ENCODE data around the gene BCAS3. TPM values are rescaled to one million over a fixed set of nuclear protein-coding genes. Genes with fewer than 3 reads are reported as not detected.

The BCAS3 gene
- total RNA-seq, 1 donor from 2014 or later: 14.5 TPM

DNA sequence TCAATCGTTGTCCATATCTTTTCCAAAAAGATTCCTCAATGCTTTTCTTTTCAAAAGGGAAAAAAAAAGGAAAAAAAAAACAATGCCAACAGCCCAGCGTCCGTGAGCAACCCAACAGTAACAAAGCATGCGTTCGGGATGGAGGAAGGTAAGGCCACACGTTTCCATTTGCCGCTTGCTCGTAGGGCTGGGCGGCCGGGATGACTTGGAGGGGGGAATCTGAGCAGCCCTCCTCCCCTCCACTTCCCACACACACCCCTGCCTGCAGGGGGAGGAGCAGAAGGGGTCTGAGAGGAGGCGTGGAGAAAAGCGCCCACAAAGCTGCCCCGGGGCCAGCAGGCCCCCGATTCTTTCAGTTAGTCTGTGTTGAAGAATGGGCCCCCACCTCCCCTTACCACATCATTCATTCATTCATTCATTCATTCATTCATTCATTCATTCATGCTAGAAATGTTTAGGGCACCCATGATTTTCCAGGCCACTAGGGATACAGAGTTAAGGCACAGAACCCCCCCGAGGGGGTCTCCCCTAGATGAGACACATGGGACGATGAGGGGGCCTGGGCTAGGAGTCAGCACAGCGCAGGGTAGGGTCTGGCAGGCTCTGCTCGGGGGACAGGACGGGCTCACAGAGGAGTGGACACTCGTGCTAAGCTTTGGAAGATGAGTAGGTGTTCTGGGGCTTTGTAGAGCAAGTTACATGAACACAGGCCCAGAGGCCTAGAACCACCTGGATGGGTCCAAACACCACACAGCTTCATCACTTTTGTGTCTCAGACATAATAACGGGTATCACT lies 711.1 kb downstream of the BCAS3 start:
- Histone ChIP-seq H3K27me3 (ENCODE audit: insufficient read depth, low read length) (no peaks in the 10 kb centered on the region), H3K27ac (ENCODE audit: low read depth, low read length) (no peak overlapping the region), H3K9ac (ENCODE audit: low read length) (no peak overlapping the region), H3K4me3 (ENCODE audit: insufficient read depth, low read depth, low read length) (no peak overlapping the region), H3K4me2 (ENCODE audit: low read length) (no peak overlapping the region), H3K36me3 (ENCODE audit: insufficient read depth, low read length) (no peaks in the 10 kb centered on the region), H2AFZ (ENCODE audit: low read depth, low read length) (no peak overlapping the region), H3K79me2 (ENCODE audit: insufficient read depth, low read length) (no peaks in the 10 kb centered on the region), H3K4me1 (ENCODE audit: insufficient read depth, low read length) (no peaks in the 10 kb centered on the region), H4K20me1 (ENCODE audit: insufficient read depth, low read length) (no peaks in the 10 kb centered on the region), H3K9me3 (ENCODE audit: insufficient read depth, low read depth, low read length) (no peaks in the 10 kb centered on the region)
- TF ChIP-seq, protein P1, sequence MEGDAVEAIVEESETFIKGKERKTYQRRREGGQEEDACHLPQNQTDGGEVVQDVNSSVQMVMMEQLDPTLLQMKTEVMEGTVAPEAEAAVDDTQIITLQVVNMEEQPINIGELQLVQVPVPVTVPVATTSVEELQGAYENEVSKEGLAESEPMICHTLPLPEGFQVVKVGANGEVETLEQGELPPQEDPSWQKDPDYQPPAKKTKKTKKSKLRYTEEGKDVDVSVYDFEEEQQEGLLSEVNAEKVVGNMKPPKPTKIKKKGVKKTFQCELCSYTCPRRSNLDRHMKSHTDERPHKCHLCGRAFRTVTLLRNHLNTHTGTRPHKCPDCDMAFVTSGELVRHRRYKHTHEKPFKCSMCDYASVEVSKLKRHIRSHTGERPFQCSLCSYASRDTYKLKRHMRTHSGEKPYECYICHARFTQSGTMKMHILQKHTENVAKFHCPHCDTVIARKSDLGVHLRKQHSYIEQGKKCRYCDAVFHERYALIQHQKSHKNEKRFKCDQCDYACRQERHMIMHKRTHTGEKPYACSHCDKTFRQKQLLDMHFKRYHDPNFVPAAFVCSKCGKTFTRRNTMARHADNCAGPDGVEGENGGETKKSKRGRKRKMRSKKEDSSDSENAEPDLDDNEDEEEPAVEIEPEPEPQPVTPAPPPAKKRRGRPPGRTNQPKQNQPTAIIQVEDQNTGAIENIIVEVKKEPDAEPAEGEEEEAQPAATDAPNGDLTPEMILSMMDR (IDR thresholded peaks at IDR 0.05; ENCODE audit: insufficient read depth, low read depth, low read length): no peak
- no peak for TF ChIP-seq EZH2 (IDR thresholded peaks at IDR 0.05; ENCODE audit: insufficient read depth, low read length)
- Mint-ChIP-seq H3K4me1 (ENCODE audit: low read depth, unreplicated experiment) (no peaks in the 10 kb centered on the region), H3K9me3 (ENCODE audit: unreplicated experiment) (peaks cover 7% of the 10 kb centered on the region), H3K27ac (ENCODE audit: unreplicated experiment) (peak overlapping the region; percentile 20), H3K36me3 (ENCODE audit: low read depth, unreplicated experiment) (peaks cover 3% of the 10 kb centered on the region), H3K4me3 (ENCODE audit: unreplicated experiment) (no peak overlapping the region), H3K27me3 (ENCODE audit: low read depth, unreplicated experiment) (peaks cover 54% of the 10 kb centered on the region)
- DNase-seq (ENCODE audit: low read depth): no peak
- FAIRE-seq: no peak

DNA sequence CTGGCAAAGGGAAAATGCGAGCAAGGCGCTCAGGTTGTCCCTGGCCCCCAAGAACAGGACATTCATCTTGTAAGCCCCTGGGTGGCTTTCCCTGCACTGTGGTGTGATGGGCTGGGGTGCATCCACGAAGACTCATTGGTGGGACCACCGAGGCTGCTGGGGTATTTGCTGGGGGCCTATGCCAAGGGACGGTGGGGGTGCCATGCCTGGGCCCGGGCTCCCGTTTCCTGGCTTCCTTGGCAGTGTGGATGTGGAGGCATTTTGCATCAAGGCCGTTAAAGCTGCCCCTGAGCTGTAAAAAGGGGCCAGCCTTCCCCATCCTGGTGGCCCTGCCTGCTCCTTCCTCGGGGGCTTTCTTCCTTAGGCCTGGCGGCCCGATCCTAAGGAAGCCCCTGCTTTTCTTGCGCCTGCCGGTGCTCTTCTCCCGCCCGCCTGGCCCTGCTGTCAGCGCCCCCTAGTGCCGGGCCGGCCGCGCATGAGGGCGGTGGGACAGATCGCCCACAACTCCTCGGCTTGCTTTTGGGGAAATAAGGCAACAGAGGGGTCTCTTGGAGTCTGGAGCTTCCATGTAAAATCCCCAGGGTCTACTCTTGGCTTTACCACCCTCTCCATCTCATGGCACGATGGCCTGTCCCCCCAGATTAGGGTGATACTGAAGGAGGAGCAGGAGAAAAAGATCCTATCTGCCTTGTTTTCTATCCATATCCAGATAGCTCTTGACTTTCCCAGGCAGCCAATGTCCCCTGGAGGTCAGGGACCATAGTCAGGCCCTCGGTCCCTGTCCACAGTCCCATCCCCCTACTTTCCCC lies 712.2 kb downstream of the BCAS3 start:
- peaks cover 4% of the 10 kb centered on the region for H3K4me1 Mint-ChIP-seq (ENCODE audit: low read depth, unreplicated experiment)

More for the DNA sequence above, 712.2 kb downstream of the BCAS3 start:
- H3K9me3 Mint-ChIP-seq (ENCODE audit: unreplicated experiment): peaks cover 13% of the 10 kb centered on the region
- Histone ChIP-seq H2AFZ (ENCODE audit: low read depth, low read length) (peak overlapping the region; percentile 74), H3K36me3 (ENCODE audit: insufficient read depth, low read length) (no peaks in the 10 kb centered on the region), H3K4me1 (ENCODE audit: insufficient read depth, low read length) (peaks cover 6% of the 10 kb centered on the region), H3K4me3 (ENCODE audit: insufficient read depth, low read depth, low read length) (no peak overlapping the region), H3K9me3 (ENCODE audit: insufficient read depth, low read depth, low read length) (no peaks in the 10 kb centered on the region), H3K27me3 (ENCODE audit: insufficient read depth, low read length) (no peaks in the 10 kb centered on the region), H3K27ac (ENCODE audit: low read depth, low read length) (no peak overlapping the region), H4K20me1 (ENCODE audit: insufficient read depth, low read length) (no peaks in the 10 kb centered on the region), H3K9ac (ENCODE audit: low read length) (peak overlapping the region; percentile 47), H3K4me2 (ENCODE audit: low read length) (peak overlapping the region; percentile 55), H3K79me2 (ENCODE audit: insufficient read depth, low read length) (no peaks in the 10 kb centered on the region)
- no peak overlapping the region for H3K27ac Mint-ChIP-seq (ENCODE audit: unreplicated experiment)
- DNase-seq (ENCODE audit: low read depth) (no peak), FAIRE-seq (no peak)
- H3K4me3 Mint-ChIP-seq (ENCODE audit: unreplicated experiment): no peak overlapping the region
- peaks cover 62% of the 10 kb centered on the region for H3K27me3 Mint-ChIP-seq (ENCODE audit: low read depth, unreplicated experiment)
- TF ChIP-seq, protein P1 (IDR thresholded peaks at IDR 0.05; ENCODE audit: insufficient read depth, low read depth, low read length): peak; percentile 58
- TF ChIP-seq EZH2 (IDR thresholded peaks at IDR 0.05; ENCODE audit: insufficient read depth, low read length): no peak
- peaks cover 3% of the 10 kb centered on the region for H3K36me3 Mint-ChIP-seq (ENCODE audit: low read depth, unreplicated experiment)
